ENCODE data around the gene IL9. TPM values are rescaled to one million over a fixed set of nuclear protein-coding genes. Genes with fewer than 3 reads are reported as not detected.

IL9 gene
- total and polyA plus RNA-seq, 11 donors: not detected

GRCh38 chr5:135864503-135865435, 30.9 kb downstream of the IL9 start:
- intact Hi-C loops (cut with DNase I): no loop called here
- H3K36me3 ChIP-seq: no peaks in the 10 kb centered on the region
- H3K4me3 ChIP-seq: no peak overlapping the region
- peaks cover 0 to 7% (median 0%) of the 10 kb centered on the region in 12 donors for H3K4me1 ChIP-seq
- 29 to 48% (median 43%) methylated on average over 3 of the region's 3 CpGs for WGBS, 4 donors
- H3K27ac ChIP-seq: peak overlapping the region in 4 of 12 donors; percentile 13 to 78 (median 56)
- DNase-seq (peak in 2 of 5 donors; percentile 51 to 70), ATAC-seq (peak; percentile 87 to 91 (median 90))
- TF ChIP-seq POLR2A (IDR thresholded peaks at IDR 0.05) (no peak), CTCF (IDR thresholded peaks at IDR 0.05) (no peak)
- H3K27me3 ChIP-seq: peaks cover 0 to 3% (median 0%) of the 10 kb centered on the region in 9 donors
- peaks cover 0 to 3% (median 0%) of the 10 kb centered on the region in 12 donors for H3K9me3 ChIP-seq

- 91 to 97% (median 97%) methylated on average over 2 of the region's 2 CpGs for WGBS, 4 donors
Observed at GRCh38 chr5:135862744-135863143, 32.9 kb downstream of the IL9 start.

GRCh38 chr5:135862086-135862485, 33.6 kb downstream of the IL9 start:
- DNase-seq (no peak), ATAC-seq (peak in 1 of 4 donors; percentile 11)
- H3K27me3 ChIP-seq: no peaks in the 10 kb centered on the region
- H3K9me3 ChIP-seq: peaks cover 0 to 3% (median 0%) of the 10 kb centered on the region in 12 donors
- no peak overlapping the region for H3K4me3 ChIP-seq
- no peaks in the 10 kb centered on the region for H3K36me3 ChIP-seq
- no peak overlapping the region for H3K27ac ChIP-seq
- intact Hi-C loops (cut with DNase I): no loop called here
- no peak for TF ChIP-seq CTCF (IDR thresholded peaks at IDR 0.05)
- no peak for TF ChIP-seq POLR2A (IDR thresholded peaks at IDR 0.05)
- H3K4me1 ChIP-seq: peaks cover 0 to 7% (median 0%) of the 10 kb centered on the region in 12 donors

More at GRCh38 chr5:135862744-135863143, 32.9 kb downstream of the IL9 start:
- Histone ChIP-seq H3K9me3 (peaks cover 0 to 3% (median 0%) of the 10 kb centered on the region in 12 donors), H3K4me1 (peaks cover 0 to 7% (median 0%) of the 10 kb centered on the region in 12 donors), H3K36me3 (no peaks in the 10 kb centered on the region), H3K4me3 (no peak overlapping the region), H3K27me3 (no peaks in the 10 kb centered on the region), H3K27ac (no peak overlapping the region)
- intact Hi-C loops (cut with DNase I): no loop called here
- ATAC-seq (no peak), DNase-seq (no peak)
- TF ChIP-seq POLR2A (IDR thresholded peaks at IDR 0.05): no peak
- no peak for TF ChIP-seq CTCF (IDR thresholded peaks at IDR 0.05)

- ATAC-seq: peak in 2 of 4 donors; percentile 2 to 6
- WGBS, 4 donors: 80 to 91% (median 86%) methylated on average over 1 of the region's 1 CpG
- Histone ChIP-seq H3K27ac (no peak overlapping the region), H3K36me3 (no peaks in the 10 kb centered on the region), H3K4me3 (no peak overlapping the region), H3K9me3 (peaks cover 0 to 3% (median 0%) of the 10 kb centered on the region in 12 donors), H3K27me3 (no peaks in the 10 kb centered on the region), H3K4me1 (peaks cover 0 to 7% (median 0%) of the 10 kb centered on the region in 12 donors)
- TF ChIP-seq CTCF (IDR thresholded peaks at IDR 0.05): no peak
- no peak for TF ChIP-seq POLR2A (IDR thresholded peaks at IDR 0.05)
- no peak for DNase-seq
- intact Hi-C loops (cut with DNase I): no loop called here
Observed at GRCh38 chr5:135861641-135862040, 34.0 kb downstream of the IL9 start.
